ENCODE results near the gene SAMD11.

DNA sequence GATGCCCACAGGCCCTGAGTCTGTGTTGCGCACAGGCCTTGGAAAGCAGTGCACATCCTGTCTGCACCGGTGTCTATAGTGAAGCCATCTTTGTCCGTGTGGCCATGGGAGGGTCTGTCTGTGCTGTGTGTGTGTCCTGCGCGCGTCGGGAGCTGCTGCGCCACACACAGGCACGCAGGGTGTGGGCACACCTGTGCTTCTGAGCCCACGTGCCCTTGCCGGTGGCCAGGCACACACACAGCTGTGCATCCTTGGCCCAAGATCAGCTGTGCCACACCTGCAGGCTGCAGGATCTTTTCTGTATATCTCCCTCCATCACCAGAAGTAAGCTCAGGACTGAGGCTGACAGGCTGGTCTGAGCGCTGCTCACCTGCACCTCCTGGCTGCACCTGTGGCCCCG, 3.2 kb upstream of the SAMD11 start:
- TF ChIP-seq, protein P1, sequence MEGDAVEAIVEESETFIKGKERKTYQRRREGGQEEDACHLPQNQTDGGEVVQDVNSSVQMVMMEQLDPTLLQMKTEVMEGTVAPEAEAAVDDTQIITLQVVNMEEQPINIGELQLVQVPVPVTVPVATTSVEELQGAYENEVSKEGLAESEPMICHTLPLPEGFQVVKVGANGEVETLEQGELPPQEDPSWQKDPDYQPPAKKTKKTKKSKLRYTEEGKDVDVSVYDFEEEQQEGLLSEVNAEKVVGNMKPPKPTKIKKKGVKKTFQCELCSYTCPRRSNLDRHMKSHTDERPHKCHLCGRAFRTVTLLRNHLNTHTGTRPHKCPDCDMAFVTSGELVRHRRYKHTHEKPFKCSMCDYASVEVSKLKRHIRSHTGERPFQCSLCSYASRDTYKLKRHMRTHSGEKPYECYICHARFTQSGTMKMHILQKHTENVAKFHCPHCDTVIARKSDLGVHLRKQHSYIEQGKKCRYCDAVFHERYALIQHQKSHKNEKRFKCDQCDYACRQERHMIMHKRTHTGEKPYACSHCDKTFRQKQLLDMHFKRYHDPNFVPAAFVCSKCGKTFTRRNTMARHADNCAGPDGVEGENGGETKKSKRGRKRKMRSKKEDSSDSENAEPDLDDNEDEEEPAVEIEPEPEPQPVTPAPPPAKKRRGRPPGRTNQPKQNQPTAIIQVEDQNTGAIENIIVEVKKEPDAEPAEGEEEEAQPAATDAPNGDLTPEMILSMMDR (IDR thresholded peaks at IDR 0.05): no peak
- TF ChIP-seq POLR2A (IDR thresholded peaks at IDR 0.05) (no peak), EP300 (IDR thresholded peaks at IDR 0.05) (no peak)
